Dermis microvascular lymphatic vessel endothelial cell (primary cell): Measurements from ENCODE around the gene SDK1. TPM values are rescaled to one million over a fixed set of nuclear protein-coding genes. Genes with fewer than 3 reads are reported as not detected.
"Not testable (repeated sequence)": the region's sequence is repeated elsewhere in the genome, so short reads cannot be mapped to it uniquely, and the experiment has no call there.

ENCODE experiments used
- DNase-seq, 2 donors: peaks; one replicate each; pipeline versions ENCODE4 v3.0.0 to v3.0.0-alpha.2; 2010; ENCODE audit warnings: low read depth in 2 of 2
- total RNA-seq: library from RNA; depleted of rRNA; stranded (reverse); fragments of >200 nt; gene quantifications from 2 replicates; pipeline ENCODE4 v1.2.1, GENCODE V29; 2014

SDK1 gene
- total RNA-seq, 1 donor from 2014 or later: 0.39 TPM

DNA sequence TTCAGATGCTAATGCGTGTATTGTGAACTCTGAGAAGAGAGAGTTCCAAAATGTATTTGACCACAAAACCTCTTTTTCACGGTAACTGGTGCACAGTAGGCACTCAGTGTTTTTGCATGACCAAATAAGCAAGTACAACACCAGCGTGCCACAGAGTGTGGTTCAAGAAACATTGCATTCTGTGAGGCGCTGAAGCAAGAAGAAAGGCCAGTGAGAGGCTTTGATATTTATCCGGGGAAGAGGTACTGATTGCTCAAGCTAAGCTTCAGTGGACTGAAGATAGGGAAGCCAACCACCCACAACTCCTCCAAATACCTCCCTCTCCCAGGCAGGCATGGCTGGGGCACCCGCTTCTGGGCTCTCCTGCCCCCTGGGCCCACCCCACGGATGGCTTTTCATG lies 611.2 kb downstream of the SDK1 start:
- DNase-seq: no peak

GRCh38 chr7:3914051-3914775 lies 613.2 kb downstream of the SDK1 start:
- DNase-seq: no peak

DNA sequence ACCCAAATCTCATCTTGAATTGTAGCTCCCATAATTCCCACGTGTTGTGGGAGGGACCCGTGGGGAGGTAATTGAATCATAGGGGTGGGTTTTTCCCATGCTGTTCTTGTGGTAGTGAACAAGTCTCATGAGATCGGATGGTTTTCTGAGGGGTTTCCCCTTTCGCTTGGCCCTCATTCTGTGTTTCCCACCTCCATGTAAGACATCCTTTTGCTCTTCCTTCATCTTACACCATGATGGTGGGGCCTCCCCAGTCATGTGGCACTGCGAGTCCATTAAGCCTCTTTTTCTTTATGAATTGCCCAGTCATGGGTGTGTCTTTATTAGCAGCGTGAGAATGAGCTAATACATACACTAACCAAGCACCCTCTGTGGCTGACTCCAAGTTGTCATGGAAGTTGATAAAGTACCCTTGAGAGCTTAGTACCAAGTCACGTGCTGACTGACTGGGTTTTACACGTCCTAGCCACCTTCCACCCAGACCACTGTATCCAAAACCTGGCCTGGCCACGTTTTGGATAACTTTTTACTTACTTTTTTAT lies 614.4 kb downstream of the SDK1 start:
- no peak for DNase-seq

- peak in 1 of 2 donors; percentile 84 for DNase-seq
These were observed 615.1 kb downstream of the SDK1 start for GRCh38 chr7:3916146-3916545.

- DNase-seq: no peak
These were observed 616.4 kb downstream of the SDK1 start for GRCh38 chr7:3917436-3917835.

GRCh38 chr7:3918576-3918975 lies 617.5 kb downstream of the SDK1 start:
- peak in 1 of 2 donors; percentile 39 for DNase-seq

GRCh38 chr7:3922175-3922635 lies 621.2 kb downstream of the SDK1 start:
- peak in 1 of 2 donors; percentile 83 for DNase-seq

DNA sequence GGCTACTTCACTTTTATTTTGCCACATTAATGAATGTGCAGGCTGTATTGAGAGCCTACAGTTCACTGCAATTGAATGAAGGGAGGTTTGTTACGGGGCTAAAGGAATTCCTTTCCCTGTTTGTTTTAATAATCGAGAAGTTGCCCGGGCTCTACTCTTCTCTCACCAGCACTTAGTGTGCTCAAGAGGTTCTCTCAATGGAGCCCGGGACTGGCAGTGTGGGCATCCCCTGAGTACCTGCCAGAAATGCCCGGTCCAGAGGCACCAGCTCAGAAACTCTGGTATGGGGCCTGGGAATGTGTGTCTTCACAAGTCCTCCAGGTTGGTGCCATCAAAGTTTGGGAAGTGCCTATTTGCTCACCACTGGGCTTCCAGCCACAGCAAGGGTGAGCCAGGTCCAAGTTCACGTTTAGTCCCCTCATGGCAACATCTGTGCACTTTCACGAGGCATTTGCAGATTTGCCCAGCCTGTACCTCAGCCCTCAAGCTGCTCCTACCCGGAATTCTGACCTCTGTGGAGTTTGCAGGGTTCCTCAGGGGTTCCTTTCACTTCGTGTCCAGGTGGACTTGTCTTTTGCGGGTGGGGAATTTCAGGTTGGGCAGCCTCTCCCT lies 622.4 kb downstream of the SDK1 start:
- no peak for DNase-seq

- DNase-seq: no peak
These were observed 623.2 kb downstream of the SDK1 start for GRCh38 chr7:3924277-3924676.

DNA sequence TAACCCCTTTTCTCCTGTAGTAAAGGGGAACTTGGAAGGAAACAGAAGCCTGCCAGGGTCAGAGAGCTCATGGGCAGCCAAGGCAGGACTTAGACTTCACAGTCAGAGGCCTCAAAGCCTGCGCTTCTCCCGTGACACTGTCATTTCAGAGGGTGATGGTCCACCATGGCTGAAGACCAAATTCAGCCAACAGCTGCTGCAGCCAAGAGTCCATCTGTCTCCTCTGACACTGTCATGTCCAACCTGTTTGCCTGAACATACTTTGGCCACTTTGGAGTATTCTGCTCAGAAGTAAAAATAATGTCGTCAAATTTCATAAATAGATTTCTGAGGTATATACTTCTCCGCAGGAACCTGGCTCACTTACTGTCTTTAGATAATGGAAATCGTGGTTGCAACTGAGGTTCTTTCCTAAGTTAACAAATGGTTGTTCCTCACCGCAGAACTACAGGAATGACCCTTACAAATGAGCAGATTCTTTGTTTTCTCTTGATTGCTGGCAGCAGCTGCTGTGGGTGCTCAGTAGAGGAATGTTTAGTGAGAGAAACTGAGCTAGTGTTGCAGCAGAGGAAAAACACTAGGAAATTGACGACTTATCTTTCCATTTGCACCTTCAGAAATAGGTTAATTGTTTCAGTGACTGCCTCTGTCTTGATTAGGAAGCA lies 626.5 kb downstream of the SDK1 start:
- DNase-seq: no peak

GRCh38 chr7:3928727-3929515 lies 627.9 kb downstream of the SDK1 start:
- DNase-seq: no peak

- DNase-seq: no peak
These were observed 630.8 kb downstream of the SDK1 start for GRCh38 chr7:3931843-3932242.

GRCh38 chr7:3937146-3937545 lies 636.1 kb downstream of the SDK1 start:
- DNase-seq: no peak

- no peak for DNase-seq
These were observed 636.6 kb downstream of the SDK1 start for GRCh38 chr7:3937605-3938004.

DNA sequence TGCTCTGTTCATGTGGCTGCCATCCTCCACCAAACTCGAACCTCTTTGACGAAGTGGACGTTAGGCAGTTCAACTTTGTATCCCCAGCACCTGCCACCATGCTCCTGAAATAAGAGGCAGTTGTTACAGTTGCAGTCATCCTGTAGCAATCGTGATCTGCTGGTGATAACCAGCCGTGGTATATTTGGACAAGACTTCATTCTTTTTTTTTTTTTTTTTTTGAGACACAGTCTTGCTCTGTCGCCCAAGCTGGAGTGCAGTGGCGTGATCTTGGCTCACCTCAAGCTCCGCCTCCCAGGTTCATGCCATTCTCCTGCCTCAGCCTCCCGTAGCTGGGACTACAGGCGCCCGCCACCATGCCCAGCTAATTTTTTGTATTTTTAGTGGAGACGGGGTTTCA lies 640.7 kb downstream of the SDK1 start:
- DNase-seq: not testable (repeated sequence)

- no peak for DNase-seq
These were observed 641.2 kb downstream of the SDK1 start for GRCh38 chr7:3942276-3942675.

- DNase-seq: no peak
These were observed 642.0 kb downstream of the SDK1 start for GRCh38 chr7:3942816-3943745.

GRCh38 chr7:3943779-3944520 lies 642.9 kb downstream of the SDK1 start:
- DNase-seq: no peak

DNA sequence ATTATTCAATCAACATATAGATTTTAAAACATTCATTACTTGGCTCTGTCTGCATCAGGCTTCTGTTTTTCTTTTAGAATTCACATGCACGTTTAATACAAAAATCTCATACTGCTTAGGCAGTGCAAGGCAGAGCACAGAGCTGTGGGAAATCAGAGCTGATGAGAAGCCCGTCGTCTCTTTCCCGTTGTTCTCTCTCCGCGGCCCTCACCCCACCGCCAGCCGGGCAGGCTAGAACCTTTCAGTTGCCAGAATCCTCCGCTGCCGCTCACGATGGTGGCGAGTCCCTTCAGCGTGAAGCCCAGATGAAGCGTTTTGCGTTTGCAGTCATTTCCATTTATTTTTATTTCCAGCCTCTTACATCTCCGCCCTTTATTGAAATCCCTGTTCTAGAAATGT lies 648.2 kb downstream of the SDK1 start:
- no peak for DNase-seq

GRCh38 chr7:3950249-3950648 lies 649.2 kb downstream of the SDK1 start:
- DNase-seq: no peak
